GM21447 (cell line): Measurements from ENCODE around the gene ABI2.
"Not testable (repeated sequence)": the region's sequence is repeated elsewhere in the genome, so short reads cannot be mapped to it uniquely, and the experiment has no call there.

Experiments
- ATAC-seq: cut with Tn5 transposase; IDR thresholded peaks from one replicate; pipeline ENCODE4 v1.9.1; 2021; ENCODE audit not compliant: unreplicated experiment

The ABI2 gene

DNA sequence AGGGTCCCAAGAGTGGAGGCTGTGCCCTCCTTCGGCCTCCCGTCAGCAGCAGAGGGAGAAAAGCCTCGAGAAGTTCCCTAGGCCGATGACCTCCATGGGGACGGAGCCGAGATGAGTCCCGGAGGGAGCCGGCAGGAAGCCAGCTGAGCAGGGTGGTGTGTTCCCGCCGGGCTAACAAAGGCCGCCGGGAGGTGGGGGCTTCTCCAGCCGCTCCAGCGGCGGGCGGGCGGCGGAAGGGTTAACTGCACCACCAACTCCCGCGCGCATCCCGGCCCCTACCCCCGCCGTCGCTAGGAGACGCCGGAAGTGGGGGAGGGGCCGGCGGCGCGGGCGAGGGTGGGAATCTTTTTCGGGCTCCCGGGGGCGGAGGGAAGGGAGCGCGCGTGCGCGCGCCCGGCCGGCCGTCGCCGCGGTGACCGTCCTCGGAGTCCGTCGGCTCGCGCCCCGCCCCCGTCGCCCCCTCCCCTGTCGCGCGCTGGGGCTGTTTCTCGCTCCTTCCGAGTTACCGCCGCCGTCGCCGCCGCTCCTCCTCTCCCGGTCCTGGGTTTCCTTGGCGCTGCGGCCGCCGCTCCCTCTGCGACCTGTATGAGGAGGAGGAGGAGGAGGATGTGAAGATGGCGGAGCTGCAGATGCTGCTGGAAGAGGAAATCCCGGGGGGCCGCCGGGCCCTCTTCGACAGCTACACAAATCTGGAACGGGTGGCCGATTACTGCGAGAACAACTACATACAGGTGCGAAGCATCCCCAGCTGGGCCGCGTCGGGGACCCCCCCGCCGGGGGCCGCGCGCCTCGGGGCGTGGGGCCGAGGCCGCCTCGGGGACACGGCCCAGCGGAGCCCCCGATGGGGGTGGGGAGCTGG is at the start of gene ABI2:
Gene ABI2 (plus strand): TSS at position 494 of the 859 bp plus-strand sequence. CDS start 121 bp downstream, at position 615.
- ATAC-seq: peak; percentile 63

- ATAC-seq: no peak
Observed at GRCh38 chr2:203279288-203279687, 48.9 kb upstream of the ABI2 start.

GRCh38 chr2:203280428-203281064 is 47.6 kb upstream of the ABI2 start:
- ATAC-seq: no peak

- no peak for ATAC-seq
Observed at GRCh38 chr2:203282101-203282500, 46.1 kb upstream of the ABI2 start.

GRCh38 chr2:203286532-203286931 is 41.7 kb upstream of the ABI2 start:
- no peak for ATAC-seq

GRCh38 chr2:203301667-203302066 is 26.5 kb upstream of the ABI2 start:
- no peak for ATAC-seq

GRCh38 chr2:203302586-203302985 is 25.6 kb upstream of the ABI2 start:
- not testable (repeated sequence) for ATAC-seq

DNA sequence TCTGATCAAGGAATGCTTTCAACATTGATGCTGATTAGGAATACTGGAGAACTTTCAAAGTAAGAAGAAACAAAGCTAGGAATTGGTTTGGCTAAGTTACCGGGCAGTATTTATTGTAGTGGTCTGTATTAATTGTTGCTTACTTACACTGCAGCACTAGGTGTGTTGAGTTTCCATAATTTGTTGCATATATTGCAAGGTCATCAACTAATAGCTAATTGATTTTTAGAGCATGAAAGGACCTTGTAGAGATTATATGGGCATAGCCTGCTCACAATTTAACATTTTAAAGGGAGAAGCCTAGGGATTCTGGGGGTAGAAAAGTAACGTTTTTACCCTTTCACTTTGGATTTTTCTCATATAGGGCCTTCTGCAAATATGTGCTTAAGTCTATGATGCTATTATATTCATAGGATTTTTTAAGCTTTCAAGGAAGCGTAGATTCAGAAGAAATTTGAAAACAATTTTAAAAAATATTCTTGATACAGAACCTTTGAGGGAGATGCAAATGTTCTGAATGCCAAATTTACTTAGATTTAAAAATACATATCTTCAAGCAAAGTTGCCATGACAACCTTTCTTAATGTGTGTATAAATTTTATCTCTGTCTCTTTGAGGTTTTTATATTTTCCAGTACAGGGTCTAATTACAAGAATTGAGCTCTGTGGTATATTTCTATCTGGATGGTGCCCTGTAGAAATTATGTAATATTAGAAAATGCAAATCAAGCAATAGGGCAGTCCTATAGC is 17.3 kb upstream of the ABI2 start:
- no peak for ATAC-seq

GRCh38 chr2:203326356-203326755 is 1.8 kb upstream of the ABI2 start:
- ATAC-seq: no peak

GRCh38 chr2:203327582-203327900 is 653 bp upstream of the ABI2 start:
- ATAC-seq: peak; percentile 17

DNA sequence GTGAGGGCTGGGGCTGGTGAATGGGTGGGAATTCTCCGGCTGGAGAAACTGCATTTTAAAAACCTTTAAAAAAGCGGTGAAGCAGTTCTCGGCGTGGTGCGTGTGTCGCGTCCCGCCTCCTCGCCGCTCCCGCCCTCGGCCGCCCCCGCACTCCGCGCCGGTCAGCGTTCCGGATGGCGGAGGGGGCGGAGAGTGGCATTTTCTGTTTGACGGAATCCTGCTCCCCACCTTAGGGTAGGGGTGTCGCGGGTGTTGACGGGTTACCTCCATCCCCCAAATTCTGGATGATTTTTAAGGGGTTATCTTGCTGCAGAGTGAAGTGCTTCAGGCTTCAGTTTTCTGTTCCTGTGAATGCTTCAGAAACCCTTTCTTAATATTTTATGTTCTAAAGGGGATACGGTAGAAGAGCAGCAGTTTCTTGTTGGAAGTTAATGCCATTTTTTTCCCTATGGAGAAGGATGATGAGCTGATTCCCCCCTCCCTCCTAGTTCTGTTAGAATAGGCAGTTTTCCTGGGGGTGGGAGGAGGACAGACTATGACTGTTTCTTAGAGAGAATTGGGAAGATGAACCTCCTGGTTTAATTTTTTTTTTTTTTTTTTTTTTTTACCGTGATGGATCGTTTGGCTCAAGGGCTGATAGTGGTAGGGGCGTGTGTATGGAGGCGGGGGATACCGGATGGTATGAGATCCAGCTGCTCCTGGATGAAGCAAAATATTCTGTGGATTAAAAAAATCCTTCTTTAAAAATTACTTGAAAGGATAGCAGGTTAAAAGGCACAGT is 756 bp downstream of the ABI2 start:
- ATAC-seq: peak; percentile 63

DNA sequence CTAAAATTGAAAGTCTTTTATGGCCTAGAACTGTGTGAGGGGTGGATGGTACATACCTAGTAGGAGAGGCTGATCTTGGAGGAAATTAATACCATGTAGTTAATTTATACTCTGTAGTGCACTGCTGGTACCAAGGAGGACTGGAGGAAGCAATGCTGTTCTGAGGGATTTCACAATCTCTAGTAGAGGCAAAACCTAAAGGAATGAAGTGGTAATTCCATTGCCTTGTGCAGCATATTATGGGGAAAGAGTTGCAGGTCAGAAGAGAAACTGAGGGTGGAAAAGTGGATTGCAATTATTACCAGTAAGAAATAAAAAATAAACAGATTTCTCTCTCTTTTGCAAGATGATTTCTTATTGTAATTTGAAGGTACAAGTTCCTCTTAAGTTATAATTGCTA is 2.2 kb downstream of the ABI2 start:
- no peak for ATAC-seq

DNA sequence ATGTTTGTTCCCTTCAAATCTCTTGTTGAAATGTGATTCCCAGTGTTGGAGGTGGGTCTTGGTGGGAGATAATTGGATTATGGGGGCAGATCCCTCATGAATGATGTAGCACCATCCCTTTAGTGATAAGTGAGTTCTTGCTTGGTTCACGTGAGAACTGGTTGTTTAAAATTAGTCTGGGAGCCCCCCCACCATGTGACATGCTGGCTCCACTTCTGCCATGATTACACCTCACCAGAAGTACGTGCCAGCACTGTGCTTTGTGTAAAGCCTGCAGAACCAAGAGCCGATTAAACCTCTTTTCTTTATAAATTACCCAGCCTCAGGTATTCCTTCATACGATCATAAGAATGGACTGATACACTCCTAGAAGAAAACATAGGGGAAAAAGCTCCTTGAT is 10.1 kb downstream of the ABI2 start:
- no peak for ATAC-seq

DNA sequence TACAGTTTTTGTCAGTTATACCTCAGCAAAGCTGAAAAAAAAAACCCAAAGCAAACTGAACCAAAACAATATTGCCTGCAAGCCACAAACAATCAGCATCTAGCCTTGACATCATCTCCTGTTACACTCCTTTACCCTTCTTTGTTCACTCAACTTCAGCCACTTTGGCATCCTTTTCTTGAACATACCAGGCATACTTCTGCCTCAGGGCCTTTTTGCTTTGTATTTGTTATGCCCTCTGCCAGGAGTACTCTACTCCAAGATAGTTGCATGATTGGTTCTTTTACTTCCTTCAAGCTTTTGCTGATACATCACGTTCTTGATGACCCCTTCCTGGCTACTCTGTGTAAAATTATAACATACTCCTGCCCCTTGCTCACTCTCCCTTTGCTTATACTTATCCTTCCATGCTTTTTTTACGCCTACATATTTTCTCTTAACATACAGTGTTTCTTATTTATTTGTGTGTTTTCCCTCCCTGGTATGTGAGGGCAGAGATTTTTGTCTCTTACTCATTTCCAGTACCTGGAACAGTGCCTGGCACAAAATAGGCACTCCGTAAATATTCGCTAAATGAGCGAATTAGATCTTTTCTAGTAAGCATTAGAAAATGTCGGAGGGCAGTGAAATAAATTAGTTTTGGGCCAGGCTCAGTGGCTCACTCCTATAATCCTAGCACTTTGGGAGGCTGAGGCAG is 12.7 kb downstream of the ABI2 start:
- no peak for ATAC-seq

GRCh38 chr2:203341741-203342310 is 13.6 kb downstream of the ABI2 start:
- no peak for ATAC-seq

- ATAC-seq: not testable (repeated sequence)
Observed at GRCh38 chr2:203342374-203342773, 14.2 kb downstream of the ABI2 start.

- no peak for ATAC-seq
Observed at GRCh38 chr2:203344667-203345066, 16.5 kb downstream of the ABI2 start.

GRCh38 chr2:203346612-203347011 is 18.4 kb downstream of the ABI2 start:
- ATAC-seq: no peak

- no peak for ATAC-seq
Observed at GRCh38 chr2:203347375-203347774, 19.2 kb downstream of the ABI2 start.

GRCh38 chr2:203352604-203353255 is 24.5 kb downstream of the ABI2 start:
- ATAC-seq: no peak
